ENCODE results near the gene CTNND2. TPM values are rescaled to one million over a fixed set of nuclear protein-coding genes. Genes with fewer than 3 reads are reported as not detected.

The CTNND2 gene
- total and polyA plus RNA-seq, 5 donors from 2014 or later = not detected

DNA sequence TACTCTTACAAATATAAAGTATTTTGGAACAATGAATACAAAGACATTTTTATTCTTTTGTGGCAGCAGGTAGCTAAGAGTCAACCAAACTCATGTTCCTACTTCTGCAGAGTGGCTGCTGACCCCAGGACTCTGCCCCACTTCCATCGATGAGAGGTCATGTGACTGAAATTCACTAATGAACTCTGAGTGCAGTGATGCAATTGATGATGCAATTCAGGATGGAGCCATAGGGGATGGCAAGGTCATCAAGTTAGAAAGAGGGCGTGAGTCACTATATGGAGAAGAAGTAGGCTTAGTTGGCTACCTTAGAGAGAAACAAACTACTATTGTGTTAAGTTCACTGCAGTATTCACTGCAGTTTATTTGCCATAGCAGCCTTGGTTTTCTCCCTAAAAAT lies 340.4 kb downstream of the CTNND2 start:
- no peaks in the 10 kb centered on the region for H3K27me3 ChIP-seq (ENCODE audit: control insufficient read depth, insufficient read depth, low read length)
- H3K4me1 ChIP-seq (ENCODE audit: control insufficient read depth, insufficient read depth, low read length, poor library complexity, severe bottlenecking) = no peaks in the 10 kb centered on the region
- ATAC-seq (ENCODE audit: low read depth in 2 of 2) (no peak), DNase-seq (no peak)
- Mint-ChIP-seq H3K9me3 (peaks cover 0 to 5% (median 3%) of the 10 kb centered on the region in 7 donors), H3K4me3 (no peak overlapping the region), H3K27ac (no peak overlapping the region), H3K36me3 (no peaks in the 10 kb centered on the region), H3K4me1 (no peaks in the 10 kb centered on the region), H3K27me3 (no peaks in the 10 kb centered on the region)
- no peak overlapping the region for H3K4me3 ChIP-seq (ENCODE audit: low read depth, low read length)
- H3K36me3 ChIP-seq (ENCODE audit: control insufficient read depth, insufficient read depth, low read length) = no peaks in the 10 kb centered on the region
- H3K9me3 ChIP-seq (ENCODE audit: control insufficient read depth in 2 of 2, low read length in 2 of 2) = no peaks in the 10 kb centered on the region
- H3K27ac ChIP-seq (ENCODE audit: insufficient read depth, low read length, poor library complexity, severe bottlenecking) = no peak overlapping the region

DNA sequence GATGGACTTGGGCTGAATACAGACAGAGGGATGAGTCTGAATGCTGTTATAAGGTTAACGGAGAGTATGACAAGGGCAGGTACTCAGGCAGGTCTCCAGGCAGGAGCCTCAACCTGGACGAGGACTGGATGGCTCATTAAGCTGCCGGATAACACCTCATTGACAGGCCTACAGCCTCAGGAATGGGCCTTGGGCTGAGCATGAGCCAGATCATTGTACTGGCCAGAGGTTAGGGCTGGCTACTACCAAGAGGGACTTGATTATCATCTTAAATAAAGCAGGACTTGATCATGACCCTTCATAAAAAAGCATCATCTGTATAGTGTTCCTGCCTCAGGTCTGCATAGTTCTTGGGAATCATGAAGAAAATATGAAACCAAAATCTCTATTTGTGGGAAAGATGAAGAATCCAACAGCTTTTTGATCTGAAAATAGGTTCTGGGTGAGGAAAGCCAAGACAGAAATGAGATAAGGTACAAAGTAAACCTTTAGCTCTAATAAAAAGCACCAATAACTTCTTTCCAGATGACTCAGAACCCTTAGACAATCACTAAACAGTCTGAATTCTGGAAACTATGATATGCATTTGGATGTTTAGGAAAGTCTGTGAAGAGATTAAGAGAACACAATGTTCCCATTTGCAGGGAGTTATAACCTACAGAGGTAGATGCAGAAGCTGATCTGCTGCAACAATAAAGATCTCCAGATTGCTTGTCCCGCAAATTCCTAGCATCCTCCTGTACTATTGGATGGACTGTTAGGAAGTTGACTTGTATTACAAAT lies 343.1 kb downstream of the CTNND2 start:
- no peak overlapping the region for H3K27ac Mint-ChIP-seq
- H3K36me3 ChIP-seq (ENCODE audit: control insufficient read depth, insufficient read depth, low read length) = no peaks in the 10 kb centered on the region
- H3K4me3 ChIP-seq (ENCODE audit: low read depth, low read length) = no peak overlapping the region
- no peaks in the 10 kb centered on the region for H3K36me3 Mint-ChIP-seq
- no peak for DNase-seq
- ATAC-seq (ENCODE audit: low read depth in 2 of 2) = no peak
- no peaks in the 10 kb centered on the region for H3K9me3 ChIP-seq (ENCODE audit: control insufficient read depth in 2 of 2, low read length in 2 of 2)
- H3K4me1 ChIP-seq (ENCODE audit: control insufficient read depth, insufficient read depth, low read length, poor library complexity, severe bottlenecking) = no peaks in the 10 kb centered on the region
- no peaks in the 10 kb centered on the region for H3K4me1 Mint-ChIP-seq
- H3K4me3 Mint-ChIP-seq = no peak overlapping the region
- H3K9me3 Mint-ChIP-seq = peaks cover 0 to 4% (median 2%) of the 10 kb centered on the region in 7 donors
- no peaks in the 10 kb centered on the region for H3K27me3 Mint-ChIP-seq
- no peaks in the 10 kb centered on the region for H3K27me3 ChIP-seq (ENCODE audit: control insufficient read depth, insufficient read depth, low read length)
- H3K27ac ChIP-seq (ENCODE audit: insufficient read depth, low read length, poor library complexity, severe bottlenecking) = no peak overlapping the region

DNA sequence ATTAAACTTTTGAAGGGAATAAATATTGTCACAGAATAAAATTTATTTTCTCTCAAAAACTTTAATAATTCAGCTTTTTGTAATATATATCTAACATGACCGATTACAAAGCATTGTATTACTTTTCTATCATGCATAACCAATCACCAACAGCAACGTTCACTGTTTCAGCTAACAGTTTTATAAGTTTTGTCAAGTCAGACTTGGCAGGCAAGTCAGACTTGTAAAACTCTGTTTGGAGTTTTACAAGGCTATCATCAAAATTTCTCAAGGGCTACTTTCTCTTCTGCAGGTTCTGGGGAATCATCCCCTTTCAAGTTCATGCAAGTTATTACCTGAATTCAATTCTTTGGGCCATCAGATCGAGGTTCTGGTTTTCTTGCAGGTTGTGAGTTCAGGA lies 347.2 kb downstream of the CTNND2 start:
- H3K27me3 Mint-ChIP-seq = no peaks in the 10 kb centered on the region
- no peak overlapping the region for H3K4me3 ChIP-seq (ENCODE audit: low read depth, low read length)
- H3K4me3 Mint-ChIP-seq = no peak overlapping the region
- DNase-seq (no peak), ATAC-seq (ENCODE audit: low read depth in 2 of 2) (no peak)
- no peaks in the 10 kb centered on the region for H3K4me1 ChIP-seq (ENCODE audit: control insufficient read depth, insufficient read depth, low read length, poor library complexity, severe bottlenecking)
- peaks cover 0 to 3% (median 2%) of the 10 kb centered on the region in 7 donors for H3K9me3 Mint-ChIP-seq
- no peaks in the 10 kb centered on the region for H3K4me1 Mint-ChIP-seq
- no peaks in the 10 kb centered on the region for H3K27me3 ChIP-seq (ENCODE audit: control insufficient read depth, insufficient read depth, low read length)
- no peaks in the 10 kb centered on the region for H3K9me3 ChIP-seq (ENCODE audit: control insufficient read depth in 2 of 2, low read length in 2 of 2)
- H3K27ac ChIP-seq (ENCODE audit: insufficient read depth, low read length, poor library complexity, severe bottlenecking) = no peak overlapping the region
- no peaks in the 10 kb centered on the region for H3K36me3 Mint-ChIP-seq
- no peak overlapping the region for H3K27ac Mint-ChIP-seq
- H3K36me3 ChIP-seq (ENCODE audit: control insufficient read depth, insufficient read depth, low read length) = no peaks in the 10 kb centered on the region

DNA sequence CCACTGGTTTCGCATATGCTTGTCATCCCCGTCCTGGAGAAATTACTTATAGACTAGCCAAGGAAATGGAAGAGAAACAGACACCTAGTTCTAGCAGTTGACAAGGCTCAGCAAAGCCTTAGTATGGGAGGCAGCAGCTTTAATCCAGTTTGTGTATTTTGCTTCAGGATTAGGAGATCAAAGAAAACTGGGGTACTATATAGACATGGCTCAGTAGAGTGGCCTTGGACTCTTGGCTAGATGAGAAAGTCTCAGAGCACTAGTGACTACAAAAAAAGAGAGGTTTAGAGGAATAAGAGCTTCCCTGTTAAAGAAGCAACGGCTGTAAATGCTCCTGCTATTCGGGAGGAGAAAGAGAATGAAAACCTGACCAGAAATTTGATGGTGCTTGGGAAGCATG lies 349.1 kb downstream of the CTNND2 start:
- Mint-ChIP-seq H3K27ac (no peak overlapping the region), H3K27me3 (no peaks in the 10 kb centered on the region), H3K4me1 (no peaks in the 10 kb centered on the region), H3K4me3 (no peak overlapping the region), H3K36me3 (no peaks in the 10 kb centered on the region), H3K9me3 (peaks cover 0 to 4% (median 0%) of the 10 kb centered on the region in 7 donors)
- Histone ChIP-seq H3K27ac (ENCODE audit: insufficient read depth, low read length, poor library complexity, severe bottlenecking) (no peak overlapping the region), H3K4me3 (ENCODE audit: low read depth, low read length) (no peak overlapping the region), H3K27me3 (ENCODE audit: control insufficient read depth, insufficient read depth, low read length) (no peaks in the 10 kb centered on the region), H3K4me1 (ENCODE audit: control insufficient read depth, insufficient read depth, low read length, poor library complexity, severe bottlenecking) (no peaks in the 10 kb centered on the region), H3K36me3 (ENCODE audit: control insufficient read depth, insufficient read depth, low read length) (no peaks in the 10 kb centered on the region), H3K9me3 (ENCODE audit: control insufficient read depth in 2 of 2, low read length in 2 of 2) (no peaks in the 10 kb centered on the region)
- no peak for ATAC-seq (ENCODE audit: low read depth in 2 of 2)
- DNase-seq = no peak

DNA sequence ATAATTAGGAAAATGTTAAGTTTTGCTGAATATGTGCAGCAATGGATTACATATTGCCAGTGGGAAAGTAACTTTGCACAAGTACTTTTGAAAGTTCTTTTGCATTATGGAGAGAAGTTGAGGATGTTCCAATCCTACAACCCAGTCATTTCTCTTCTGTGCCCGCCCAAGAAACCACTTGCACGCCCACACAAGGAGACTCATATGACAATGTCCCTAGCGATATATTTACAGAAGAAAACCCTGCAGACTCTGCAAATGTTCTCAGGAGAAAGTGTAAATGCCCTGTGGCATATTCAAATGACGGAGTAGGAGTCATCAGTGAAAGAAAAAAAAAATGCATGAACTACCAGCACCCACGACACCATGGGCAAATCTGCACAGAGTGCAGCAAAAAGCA lies 356.5 kb downstream of the CTNND2 start:
- no peak for DNase-seq
- no peaks in the 10 kb centered on the region for H3K4me1 Mint-ChIP-seq
- peaks cover 0 to 3% (median 2%) of the 10 kb centered on the region in 7 donors for H3K9me3 Mint-ChIP-seq
- Histone ChIP-seq H3K27me3 (ENCODE audit: control insufficient read depth, insufficient read depth, low read length) (no peaks in the 10 kb centered on the region), H3K9me3 (ENCODE audit: control insufficient read depth in 2 of 2, low read length in 2 of 2) (no peaks in the 10 kb centered on the region), H3K27ac (ENCODE audit: insufficient read depth, low read length, poor library complexity, severe bottlenecking) (no peak overlapping the region), H3K36me3 (ENCODE audit: control insufficient read depth, insufficient read depth, low read length) (no peaks in the 10 kb centered on the region), H3K4me1 (ENCODE audit: control insufficient read depth, insufficient read depth, low read length, poor library complexity, severe bottlenecking) (no peaks in the 10 kb centered on the region), H3K4me3 (ENCODE audit: low read depth, low read length) (no peak overlapping the region)
- ATAC-seq (ENCODE audit: low read depth in 2 of 2) = no peak
- no peaks in the 10 kb centered on the region for H3K36me3 Mint-ChIP-seq
- no peak overlapping the region for H3K27ac Mint-ChIP-seq
- H3K27me3 Mint-ChIP-seq = no peaks in the 10 kb centered on the region
- H3K4me3 Mint-ChIP-seq = no peak overlapping the region

DNA sequence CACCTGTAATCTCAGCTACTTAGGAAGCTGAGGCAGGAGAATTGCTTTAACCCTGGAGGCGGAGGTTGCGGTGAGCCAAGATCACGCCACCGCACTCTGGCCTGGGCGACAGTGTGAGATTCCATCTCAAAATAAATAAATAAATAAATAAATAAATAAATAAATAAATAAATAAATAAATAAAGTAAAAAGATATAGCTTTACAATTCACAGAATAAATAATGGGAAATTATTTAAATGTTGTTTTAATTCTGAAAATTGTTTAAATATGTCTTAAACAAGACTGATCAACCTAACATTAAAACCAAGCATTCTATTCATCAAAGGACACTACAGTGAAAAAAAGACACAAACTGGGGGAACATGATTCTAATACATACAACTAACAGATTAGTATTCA lies 357.1 kb downstream of the CTNND2 start:
- no peak overlapping the region for H3K27ac Mint-ChIP-seq
- Histone ChIP-seq H3K27me3 (ENCODE audit: control insufficient read depth, insufficient read depth, low read length) (no peaks in the 10 kb centered on the region), H3K4me1 (ENCODE audit: control insufficient read depth, insufficient read depth, low read length, poor library complexity, severe bottlenecking) (no peaks in the 10 kb centered on the region), H3K36me3 (ENCODE audit: control insufficient read depth, insufficient read depth, low read length) (no peaks in the 10 kb centered on the region), H3K4me3 (ENCODE audit: low read depth, low read length) (no peak overlapping the region), H3K27ac (ENCODE audit: insufficient read depth, low read length, poor library complexity, severe bottlenecking) (no peak overlapping the region), H3K9me3 (ENCODE audit: control insufficient read depth in 2 of 2, low read length in 2 of 2) (no peaks in the 10 kb centered on the region)
- no peak overlapping the region for H3K4me3 Mint-ChIP-seq
- H3K9me3 Mint-ChIP-seq = peaks cover 0 to 3% (median 0%) of the 10 kb centered on the region in 7 donors
- H3K27me3 Mint-ChIP-seq = no peaks in the 10 kb centered on the region
- ATAC-seq (ENCODE audit: low read depth in 2 of 2) = no peak
- H3K4me1 Mint-ChIP-seq = no peaks in the 10 kb centered on the region
- no peaks in the 10 kb centered on the region for H3K36me3 Mint-ChIP-seq
- no peak for DNase-seq

DNA sequence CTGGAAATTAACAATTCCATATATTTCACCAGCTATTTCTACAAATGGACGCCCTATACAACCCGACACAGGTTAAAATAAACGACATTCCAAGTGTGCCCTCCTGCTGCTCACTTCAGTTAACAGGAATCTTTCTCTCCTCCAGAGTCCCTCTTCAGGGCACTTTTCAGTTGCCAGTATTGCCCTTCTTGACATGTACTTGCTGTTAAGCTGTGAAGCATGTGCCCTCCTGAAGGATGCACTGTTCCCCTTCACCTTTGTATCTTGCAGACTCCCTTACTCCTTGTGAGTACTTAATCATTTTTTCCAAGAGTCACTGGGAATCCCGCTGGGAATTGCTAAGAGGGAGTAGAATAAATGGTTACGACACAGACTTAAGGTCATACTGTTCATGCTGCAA lies 364.1 kb downstream of the CTNND2 start:
- no peak overlapping the region for H3K4me3 Mint-ChIP-seq
- no peaks in the 10 kb centered on the region for H3K27me3 ChIP-seq (ENCODE audit: control insufficient read depth, insufficient read depth, low read length)
- no peaks in the 10 kb centered on the region for H3K4me1 Mint-ChIP-seq
- H3K9me3 ChIP-seq (ENCODE audit: control insufficient read depth in 2 of 2, low read length in 2 of 2) = no peaks in the 10 kb centered on the region
- DNase-seq (no peak), ATAC-seq (ENCODE audit: low read depth in 2 of 2) (no peak)
- no peak overlapping the region for H3K4me3 ChIP-seq (ENCODE audit: low read depth, low read length)
- H3K36me3 Mint-ChIP-seq = no peaks in the 10 kb centered on the region
- H3K27me3 Mint-ChIP-seq = no peaks in the 10 kb centered on the region
- no peaks in the 10 kb centered on the region for H3K4me1 ChIP-seq (ENCODE audit: control insufficient read depth, insufficient read depth, low read length, poor library complexity, severe bottlenecking)
- no peaks in the 10 kb centered on the region for H3K36me3 ChIP-seq (ENCODE audit: control insufficient read depth, insufficient read depth, low read length)
- H3K9me3 Mint-ChIP-seq = peaks cover 0 to 3% (median 0%) of the 10 kb centered on the region in 7 donors
- H3K27ac Mint-ChIP-seq = no peak overlapping the region
- H3K27ac ChIP-seq (ENCODE audit: insufficient read depth, low read length, poor library complexity, severe bottlenecking) = no peak overlapping the region
